ENCODE results near the gene KCNK1.
"Not testable (repeated sequence)": the region's sequence is repeated elsewhere in the genome, so short reads cannot be mapped to it uniquely, and the experiment has no call there.

Gene KCNK1

GRCh38 chr1:233679591-233680373 is 65.9 kb downstream of the KCNK1 start:
- H3K4me3 ChIP-seq (ENCODE audit: low read length), result no peak overlapping the region
- no peak for DNase-seq (ENCODE audit: low read depth, low spot score)

- no peak overlapping the region for H3K4me3 ChIP-seq (ENCODE audit: low read length)
- DNase-seq (ENCODE audit: low read depth, low spot score), result no peak
Observed at GRCh38 chr1:233681285-233681684, 67.4 kb downstream of the KCNK1 start.

GRCh38 chr1:233686653-233687052 is 72.7 kb downstream of the KCNK1 start:
- not testable (repeated sequence) for H3K4me3 ChIP-seq (ENCODE audit: low read length); DNase-seq (ENCODE audit: low read depth, low spot score)

- no peak overlapping the region for H3K4me3 ChIP-seq (ENCODE audit: low read length)
Observed at GRCh38 chr1:233689017-233689747, 75.3 kb downstream of the KCNK1 start.

GRCh38 chr1:233689748-233690254 is 75.9 kb downstream of the KCNK1 start:
- no peak for DNase-seq (ENCODE audit: low read depth, low spot score)

More at GRCh38 chr1:233689017-233689747, 75.3 kb downstream of the KCNK1 start:
- DNase-seq (ENCODE audit: low read depth, low spot score), result no peak

GRCh38 chr1:233695901-233696300 is 82.0 kb downstream of the KCNK1 start:
- DNase-seq (ENCODE audit: low read depth, low spot score), result no peak
- no peak overlapping the region for H3K4me3 ChIP-seq (ENCODE audit: low read length)

More at GRCh38 chr1:233689748-233690254, 75.9 kb downstream of the KCNK1 start:
- H3K4me3 ChIP-seq (ENCODE audit: low read length), result no peak overlapping the region

GRCh38 chr1:233700338-233700737 is 86.4 kb downstream of the KCNK1 start:
- no peak for DNase-seq (ENCODE audit: low read depth, low spot score)
- no peak overlapping the region for H3K4me3 ChIP-seq (ENCODE audit: low read length)

- DNase-seq (ENCODE audit: low read depth, low spot score), result peak; percentile 33
- H3K4me3 ChIP-seq (ENCODE audit: low read length), result no peak overlapping the region
Observed at GRCh38 chr1:233704170-233704897, 90.4 kb downstream of the KCNK1 start.

- H3K4me3 ChIP-seq (ENCODE audit: low read length), result no peak overlapping the region
- DNase-seq (ENCODE audit: low read depth, low spot score), result no peak
Observed at GRCh38 chr1:233704898-233705723, 91.2 kb downstream of the KCNK1 start.

- H3K4me3 ChIP-seq (ENCODE audit: low read length), result no peak overlapping the region
- DNase-seq (ENCODE audit: low read depth, low spot score), result no peak
Observed at GRCh38 chr1:233707153-233707879, 93.4 kb downstream of the KCNK1 start.

- DNase-seq (ENCODE audit: low read depth, low spot score), result no peak
- no peak overlapping the region for H3K4me3 ChIP-seq (ENCODE audit: low read length)
Observed at GRCh38 chr1:233707880-233708815, 94.2 kb downstream of the KCNK1 start.

- no peak for DNase-seq (ENCODE audit: low read depth, low spot score)
- H3K4me3 ChIP-seq (ENCODE audit: low read length), result no peak overlapping the region
Observed at GRCh38 chr1:233710031-233710430, 96.1 kb downstream of the KCNK1 start.

- no peak overlapping the region for H3K4me3 ChIP-seq (ENCODE audit: low read length)
- no peak for DNase-seq (ENCODE audit: low read depth, low spot score)
Observed at GRCh38 chr1:233710507-233710906, 96.6 kb downstream of the KCNK1 start.

- H3K4me3 ChIP-seq (ENCODE audit: low read length), result no peak overlapping the region
- DNase-seq (ENCODE audit: low read depth, low spot score), result no peak
Observed at GRCh38 chr1:233714631-233715217, 100.8 kb downstream of the KCNK1 start.

- no peak overlapping the region for H3K4me3 ChIP-seq (ENCODE audit: low read length)
- no peak for DNase-seq (ENCODE audit: low read depth, low spot score)
Observed at GRCh38 chr1:233718057-233718456, 104.2 kb downstream of the KCNK1 start.

GRCh38 chr1:233719655-233720341 is 105.9 kb downstream of the KCNK1 start:
- no peak for DNase-seq (ENCODE audit: low read depth, low spot score)
- H3K4me3 ChIP-seq (ENCODE audit: low read length), result no peak overlapping the region

Measured in Jurkat, Clone E6-1 (cell line).